K562 (cell line): Measurements from ENCODE around the gene HOXB1. TPM values are rescaled to one million over a fixed set of nuclear protein-coding genes. Genes with fewer than 3 reads are reported as not detected.

Experiments used
- AFF4 ChIP-seq: sonication (generic); formaldehyde crosslinking; IDR thresholded peaks from 2 replicates; pipeline ENCODE4 v1.8.0; 2023; ENCODE audit warnings: mild to moderate bottlenecking, missing genetic modification reagents
- CBFA2T3 ChIP-seq: fragments of 450-650 bp; IDR thresholded peaks from 2 replicates; pipeline ENCODE4 v1.6.1; 2017
- CTBP1 ChIP-seq: fragments of 450-650 bp; IDR thresholded peaks from 2 replicates; pipeline ENCODE4 v1.6.1; 2016; ENCODE audit warnings: borderline replicate concordance
- E2F3 ChIP-seq: fragments of 250-450 bp; sonication (Bioruptor Pico); IDR thresholded peaks from 2 replicates; pipeline ENCODE4 v1.4.0; 2020; ENCODE audit warnings: mild to moderate bottlenecking
- MEIS2 ChIP-seq: fragments of 450-650 bp; IDR thresholded peaks from 2 replicates; pipeline ENCODE4 v1.6.1; 2014; ENCODE audit warnings: mild to moderate bottlenecking; ENCODE audit not compliant: partially characterized antibody
- NONO ChIP-seq, 2 experiments: fragments of 200-400 bp in 1 of 2; fragments of 450-650 bp in 1 of 2; formaldehyde crosslinking in 1 of 2; IDR thresholded peaks; 2 replicates each; pipeline ENCODE4 v1.6.1; 2017; ENCODE audit warnings: low read depth in 2 of 2, mild to moderate bottlenecking in 2 of 2, moderate library complexity in 2 of 2, low read length in 1 of 2
- NR1H2 ChIP-seq: sonication (generic); formaldehyde crosslinking; IDR thresholded peaks from 2 replicates; pipeline ENCODE4 v1.4.0; 2020; ENCODE audit warnings: mild to moderate bottlenecking, missing genetic modification reagents
- PHF21A ChIP-seq: fragments of 450-650 bp; IDR thresholded peaks from 2 replicates; pipeline ENCODE4 v1.6.1; 2017; ENCODE audit warnings: low read depth, borderline replicate concordance
- RFX5 ChIP-seq: IDR thresholded peaks from 2 replicates; pipeline ENCODE4 v1.6.1; 2011; ENCODE audit warnings: low read depth, mild to moderate bottlenecking, improper control_type of control experiment, low read length
- SAFB ChIP-seq: fragments of 200-400 bp; formaldehyde crosslinking; IDR thresholded peaks from 2 replicates; pipeline ENCODE4 v1.6.1; 2017; ENCODE audit warnings: low read depth, low read length, borderline replicate concordance
- SMAD4 ChIP-seq: fragments of 250-450 bp; sonication (Bioruptor Pico); conservative IDR thresholded peaks from 2 replicates; pipeline ENCODE4 v1.8.0; 2021; ENCODE audit warnings: inconsistent platforms, mild to moderate bottlenecking, moderate library complexity
- SREBF1 ChIP-seq: fragments of 150-350 bp; IDR thresholded peaks from 2 replicates; pipeline ENCODE4 v1.6.1; 2014; ENCODE audit warnings: antibody characterized with exemption, low read depth, low read length, borderline replicate concordance
- SRSF3 ChIP-seq: fragments of 200-400 bp; formaldehyde crosslinking; IDR thresholded peaks from 2 replicates; pipeline ENCODE4 v1.6.1; 2016; ENCODE audit warnings: mild to moderate bottlenecking, low read length, moderate library complexity; ENCODE audit not compliant: insufficient read depth
- TBL1XR1 ChIP-seq, 2 experiments: IDR thresholded peaks; 2 replicates each; pipeline ENCODE4 v1.6.1; 2012; ENCODE audit warnings: improper control_type of control experiment in 2 of 2, low read length in 2 of 2, mild to moderate bottlenecking in 1 of 2
- ZBTB34 ChIP-seq: fragments of 250-450 bp; sonication (Bioruptor Pico); IDR thresholded peaks from 2 replicates; pipeline ENCODE4 v1.8.0; 2021; ENCODE audit warnings: mild to moderate bottlenecking, moderate library complexity
- ZC3H8 ChIP-seq: fragments of 450-650 bp; IDR thresholded peaks from 2 replicates; pipeline ENCODE4 v1.6.1; 2017
- ZNF175 ChIP-seq: fragments of 200-800 bp; sonication (Bioruptor generic); IDR thresholded peaks from 2 replicates; pipeline ENCODE4 v1.6.1; 2016; ENCODE audit warnings: low read depth, mild to moderate bottlenecking, missing genetic modification characterization, missing compliant biosample characterization
- ZNF695 ChIP-seq: fragments of 450-650 bp; formaldehyde crosslinking; IDR thresholded peaks from 2 replicates; pipeline ENCODE4 v1.4.0; 2020; ENCODE audit warnings: mild to moderate bottlenecking, moderate library complexity
- polyA plus RNA-seq, 8 experiments: library from polyadenylated mRNA; depleted of rRNA in 4 of 8; stranded (reverse) in 5 of 8; unstranded in 3 of 8; fragments of >200 nt; fragmentation: Nextera tagmentation in 2 of 8; fragmentation: Illumina TruSeq in 1 of 8; extraction: Ambion mirVana in 2 of 8; extraction: Trizol in 1 of 8; gene quantifications; 2 replicates each; pipeline versions ENCODE4 v1.2.1 to v1.2.3, GENCODE V29; 2011 to 2014; ENCODE audit warnings: inconsistent platforms in 1 of 8, missing spikeins in 1 of 8
- total RNA-seq, 7 experiments: library from RNA; depleted of rRNA in 6 of 7; stranded (reverse); fragments of >200 nt in 6 of 7; fragmentation: Illumina TruSeq in 2 of 7; extraction: Trizol in 2 of 7; gene quantifications; 2 replicates each; pipeline versions ENCODE4 v1.2.1 to v1.2.3, GENCODE V29; 2011 to 2021; ENCODE audit warnings: low replicate concordance in 1 of 7
- TF ChIP-seq, protein P1 (sequence below): sonication (generic); IDR thresholded peaks from 2 replicates; pipeline ENCODE4 v1.6.1; 2016
- TF ChIP-seq, protein P2 (sequence below): sonication (generic); formaldehyde crosslinking; IDR thresholded peaks from 2 replicates; pipeline ENCODE4 v1.8.0; 2022; ENCODE audit warnings: missing genetic modification reagents, mild to moderate bottlenecking, moderate library complexity, borderline replicate concordance
- TF ChIP-seq, protein P3 (sequence below): fragments of 200-800 bp; sonication (Bioruptor generic); IDR thresholded peaks from 2 replicates; pipeline ENCODE4 v1.6.1; 2017; ENCODE audit warnings: missing genetic modification characterization, missing compliant biosample characterization

The HOXB1 gene
- total and polyA plus RNA-seq, 9 of the 15 experiments (the other 6 are each of a cell fraction or from before 2014, with no cell fraction given) = 0.04 TPM; not detected in 8

- TF ChIP-seq E2F3 (no peak), SREBF1 (no peak), RFX5 (no peak), SAFB (no peak), CBFA2T3 (peak; percentile 95), NR1H2 (CRISPR knock-in tag) (no peak), AFF4 (CRISPR knock-in tag) (no peak), ZNF695 (CRISPR knock-in tag) (no peak), SMAD4 (CRISPR knock-in tag) (peak; percentile 82), SRSF3 (no peak), TBL1XR1 (IDR thresholded peaks at IDR 0.05; ENCODE audit: low read length in 2 of 2) (0 out of 4 replicates have a peak, but pooled peaks of 1 of the 2 experiments have one; percentile 36), ZNF175 (no peak), CTBP1 (peak; percentile 85; the same call in 1 of the 2 replicates), PHF21A (no peak), ZBTB34 (CRISPR knock-in tag) (no peak), MEIS2 (peak; percentile 33), NONO (IDR thresholded peaks at IDR 0.05; ENCODE audit: low read depth in 2 of 2, low read length in 1 of 2) (no peak), ZC3H8 (no peak)
- TF ChIP-seq, protein P1, sequence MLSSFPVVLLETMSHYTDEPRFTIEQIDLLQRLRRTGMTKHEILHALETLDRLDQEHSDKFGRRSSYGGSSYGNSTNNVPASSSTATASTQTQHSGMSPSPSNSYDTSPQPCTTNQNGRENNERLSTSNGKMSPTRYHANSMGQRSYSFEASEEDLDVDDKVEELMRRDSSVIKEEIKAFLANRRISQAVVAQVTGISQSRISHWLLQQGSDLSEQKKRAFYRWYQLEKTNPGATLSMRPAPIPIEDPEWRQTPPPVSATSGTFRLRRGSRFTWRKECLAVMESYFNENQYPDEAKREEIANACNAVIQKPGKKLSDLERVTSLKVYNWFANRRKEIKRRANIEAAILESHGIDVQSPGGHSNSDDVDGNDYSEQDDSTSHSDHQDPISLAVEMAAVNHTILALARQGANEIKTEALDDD = no peak
- TF ChIP-seq, protein P2, sequence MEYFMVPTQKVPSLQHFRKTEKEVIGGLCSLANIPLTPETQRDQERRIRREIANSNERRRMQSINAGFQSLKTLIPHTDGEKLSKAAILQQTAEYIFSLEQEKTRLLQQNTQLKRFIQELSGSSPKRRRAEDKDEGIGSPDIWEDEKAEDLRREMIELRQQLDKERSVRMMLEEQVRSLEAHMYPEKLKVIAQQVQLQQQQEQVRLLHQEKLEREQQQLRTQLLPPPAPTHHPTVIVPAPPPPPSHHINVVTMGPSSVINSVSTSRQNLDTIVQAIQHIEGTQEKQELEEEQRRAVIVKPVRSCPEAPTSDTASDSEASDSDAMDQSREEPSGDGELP (CRISPR knock-in tag) = no peak; the same call in 1 of the 2 replicates
- TF ChIP-seq, protein P3, sequence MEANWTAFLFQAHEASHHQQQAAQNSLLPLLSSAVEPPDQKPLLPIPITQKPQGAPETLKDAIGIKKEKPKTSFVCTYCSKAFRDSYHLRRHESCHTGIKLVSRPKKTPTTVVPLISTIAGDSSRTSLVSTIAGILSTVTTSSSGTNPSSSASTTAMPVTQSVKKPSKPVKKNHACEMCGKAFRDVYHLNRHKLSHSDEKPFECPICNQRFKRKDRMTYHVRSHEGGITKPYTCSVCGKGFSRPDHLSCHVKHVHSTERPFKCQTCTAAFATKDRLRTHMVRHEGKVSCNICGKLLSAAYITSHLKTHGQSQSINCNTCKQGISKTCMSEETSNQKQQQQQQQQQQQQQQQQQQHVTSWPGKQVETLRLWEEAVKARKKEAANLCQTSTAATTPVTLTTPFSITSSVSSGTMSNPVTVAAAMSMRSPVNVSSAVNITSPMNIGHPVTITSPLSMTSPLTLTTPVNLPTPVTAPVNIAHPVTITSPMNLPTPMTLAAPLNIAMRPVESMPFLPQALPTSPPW = peak; percentile 81
Measured at GRCh38 chr17:48488548-48489106, 42.2 kb downstream of the HOXB1 start (continued).
